GM12801 (cell line): ENCODE results near the gene EHF.

Experiments
- TF ChIP-seq, protein P1 (sequence below): IDR thresholded peaks from one replicate; pipeline ENCODE4 v1.5.1; 2011; ENCODE audit warnings: control low read depth; ENCODE audit not compliant: insufficient read length; ENCODE audit errors: extremely low read depth

EHF gene

GRCh38 chr11:34696862-34697261, 76.0 kb downstream of the EHF start:
- TF ChIP-seq, protein P1, sequence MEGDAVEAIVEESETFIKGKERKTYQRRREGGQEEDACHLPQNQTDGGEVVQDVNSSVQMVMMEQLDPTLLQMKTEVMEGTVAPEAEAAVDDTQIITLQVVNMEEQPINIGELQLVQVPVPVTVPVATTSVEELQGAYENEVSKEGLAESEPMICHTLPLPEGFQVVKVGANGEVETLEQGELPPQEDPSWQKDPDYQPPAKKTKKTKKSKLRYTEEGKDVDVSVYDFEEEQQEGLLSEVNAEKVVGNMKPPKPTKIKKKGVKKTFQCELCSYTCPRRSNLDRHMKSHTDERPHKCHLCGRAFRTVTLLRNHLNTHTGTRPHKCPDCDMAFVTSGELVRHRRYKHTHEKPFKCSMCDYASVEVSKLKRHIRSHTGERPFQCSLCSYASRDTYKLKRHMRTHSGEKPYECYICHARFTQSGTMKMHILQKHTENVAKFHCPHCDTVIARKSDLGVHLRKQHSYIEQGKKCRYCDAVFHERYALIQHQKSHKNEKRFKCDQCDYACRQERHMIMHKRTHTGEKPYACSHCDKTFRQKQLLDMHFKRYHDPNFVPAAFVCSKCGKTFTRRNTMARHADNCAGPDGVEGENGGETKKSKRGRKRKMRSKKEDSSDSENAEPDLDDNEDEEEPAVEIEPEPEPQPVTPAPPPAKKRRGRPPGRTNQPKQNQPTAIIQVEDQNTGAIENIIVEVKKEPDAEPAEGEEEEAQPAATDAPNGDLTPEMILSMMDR, result no peak

GRCh38 chr11:34706709-34707461, 86.0 kb downstream of the EHF start:
- TF ChIP-seq, protein P1, result no peak

DNA sequence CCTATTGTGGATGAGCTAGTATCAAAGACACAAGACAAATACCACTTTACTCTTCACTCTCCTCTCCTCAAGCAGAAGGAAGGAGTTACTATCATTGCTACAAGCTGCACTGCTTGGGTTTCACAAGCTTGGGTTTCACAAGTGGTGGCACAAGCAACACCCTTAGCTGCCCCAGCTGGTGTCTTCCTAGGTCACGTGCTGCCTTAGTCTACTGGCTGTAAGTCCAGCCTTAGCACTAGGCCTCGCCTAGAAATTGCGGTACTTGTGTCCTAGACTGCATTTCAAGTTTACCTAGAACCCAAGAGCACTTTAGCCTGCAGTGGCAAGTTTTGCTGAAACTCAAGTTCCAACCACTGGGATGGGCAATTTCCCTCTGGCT, 86.6 kb downstream of the EHF start:
- TF ChIP-seq, protein P1, result no peak
